Stimulated activated CD8-positive, alpha-beta memory T cell treated with anti-CD3 and anti-CD28 coated beads, Interleukin-12 subunit alpha, Interleukin-12 subunit beta, amount 100 ng/mL, for 1 hour (primary cell): ENCODE results near the gene TCF4.

Source experiments
- DNase-seq: peaks from one replicate; pipeline ENCODE4 v3.0.0-alpha.2; 2020; ENCODE audit warnings: low read depth

The TCF4 gene

GRCh38 chr18:55289775-55290174 is 298.2 kb downstream of the TCF4 start:
- DNase-seq, result no peak

DNA sequence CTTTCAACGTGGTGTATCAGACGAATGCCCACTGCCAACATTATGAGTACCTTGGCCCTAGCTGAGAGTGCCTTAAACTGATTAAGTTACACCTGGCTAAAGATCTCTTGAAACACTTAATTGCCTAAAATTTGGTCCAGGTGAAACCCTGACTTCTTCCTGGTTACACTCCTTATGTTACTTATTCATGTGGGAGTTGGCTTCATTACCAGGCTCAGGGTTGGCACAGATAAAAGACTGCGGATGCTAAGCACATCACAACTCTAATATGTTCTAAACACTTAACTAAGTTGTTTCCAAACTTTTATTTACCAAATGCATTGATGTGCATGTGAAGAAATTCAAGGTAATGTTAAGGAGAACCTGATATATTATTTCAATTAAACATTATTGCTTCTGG is 298.9 kb downstream of the TCF4 start:
- no peak for DNase-seq

DNA sequence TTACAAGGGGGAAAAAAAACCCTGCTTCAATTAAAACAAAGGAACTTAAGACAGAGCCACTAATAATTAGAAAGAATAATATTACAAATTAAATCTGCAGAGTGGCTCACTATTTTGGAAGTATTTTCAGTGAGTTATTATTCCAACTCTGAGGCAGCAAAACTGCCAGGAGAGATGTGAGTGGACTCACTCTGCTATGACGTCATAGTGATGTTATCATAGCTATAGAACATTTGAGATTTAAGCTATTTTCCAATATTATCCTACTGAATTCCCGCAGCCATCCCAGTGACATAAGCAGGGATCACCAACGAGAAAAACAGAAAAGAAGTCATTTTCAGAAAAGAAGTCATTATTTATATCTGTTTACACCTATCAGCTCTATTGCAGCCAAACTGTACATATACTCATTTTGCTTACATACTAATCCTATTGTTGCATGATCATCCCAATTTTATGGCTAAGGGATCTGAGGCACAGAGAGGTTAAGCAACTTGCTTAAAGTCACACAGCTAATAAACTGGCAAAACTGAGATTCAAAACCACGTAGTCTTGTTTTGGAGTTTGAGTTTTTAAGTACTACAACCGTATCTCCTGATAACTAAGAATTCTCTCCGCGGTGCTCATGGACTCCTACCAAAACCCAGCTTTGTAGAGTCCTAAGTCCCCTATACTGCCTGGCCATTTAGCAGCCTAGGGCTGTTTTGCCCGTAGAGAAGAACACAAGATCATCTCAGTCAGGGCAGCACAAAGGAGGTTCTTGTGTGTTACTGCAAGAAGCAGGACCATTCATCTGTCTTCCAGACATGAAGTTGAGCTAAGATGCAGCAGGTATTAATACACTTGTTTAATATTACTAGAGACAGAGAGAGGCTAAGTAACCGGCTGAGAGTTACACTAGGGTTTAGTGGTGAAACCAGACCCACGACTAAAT is 299.8 kb downstream of the TCF4 start:
- no peak for DNase-seq

- DNase-seq, result no peak
These were observed 300.7 kb downstream of the TCF4 start for GRCh38 chr18:55287149-55287806.

DNA sequence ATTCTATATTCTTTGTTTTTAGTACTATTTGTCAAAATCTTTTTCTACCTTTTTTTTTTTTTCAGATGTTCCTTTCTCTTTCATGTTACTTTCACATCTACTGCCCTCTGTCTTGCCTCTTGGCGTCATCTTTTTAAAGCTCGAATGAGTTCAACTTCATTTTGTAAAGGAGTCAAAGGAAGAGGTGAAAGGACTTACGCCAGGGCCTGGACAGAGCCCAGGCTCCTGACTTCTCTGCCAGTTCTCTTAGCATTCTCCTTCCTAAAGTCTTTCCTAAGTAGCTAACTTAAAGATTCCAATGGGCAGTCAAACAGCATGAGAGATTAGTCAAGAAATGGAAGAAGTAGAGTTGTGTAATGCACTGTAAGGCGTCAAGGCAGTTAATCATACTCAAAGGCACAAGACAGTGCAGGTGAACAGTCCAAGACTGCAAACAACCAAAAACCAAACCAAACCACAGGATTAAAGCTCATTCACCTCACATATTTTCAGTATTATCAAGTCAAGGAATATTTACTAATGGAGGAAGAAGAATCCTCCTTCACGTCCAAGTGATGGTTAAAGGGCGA is 301.7 kb downstream of the TCF4 start:
- no peak for DNase-seq

GRCh38 chr18:55284614-55285013 is 303.4 kb downstream of the TCF4 start:
- DNase-seq, result no peak

- no peak for DNase-seq
These were observed 304.7 kb downstream of the TCF4 start for GRCh38 chr18:55283309-55283708.

DNA sequence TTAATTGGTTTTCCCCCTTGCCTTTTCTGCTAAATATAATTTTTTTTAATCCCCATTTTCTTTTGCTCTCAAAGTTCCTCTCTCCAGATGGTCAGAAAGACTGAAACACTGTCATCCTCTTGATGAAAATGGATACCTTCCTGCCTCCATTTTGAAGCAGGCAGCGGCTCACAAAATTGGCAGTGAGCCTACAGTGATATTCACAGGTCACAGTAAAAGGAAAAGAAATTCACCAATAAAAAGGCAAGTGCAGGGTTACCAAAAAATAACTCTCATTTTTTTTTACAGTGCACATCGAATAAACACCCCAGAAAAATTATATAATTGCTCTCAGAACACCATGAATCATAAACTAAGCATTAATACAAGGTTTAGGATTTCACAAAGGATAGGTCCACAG is 307.5 kb downstream of the TCF4 start:
- DNase-seq, result no peak

DNA sequence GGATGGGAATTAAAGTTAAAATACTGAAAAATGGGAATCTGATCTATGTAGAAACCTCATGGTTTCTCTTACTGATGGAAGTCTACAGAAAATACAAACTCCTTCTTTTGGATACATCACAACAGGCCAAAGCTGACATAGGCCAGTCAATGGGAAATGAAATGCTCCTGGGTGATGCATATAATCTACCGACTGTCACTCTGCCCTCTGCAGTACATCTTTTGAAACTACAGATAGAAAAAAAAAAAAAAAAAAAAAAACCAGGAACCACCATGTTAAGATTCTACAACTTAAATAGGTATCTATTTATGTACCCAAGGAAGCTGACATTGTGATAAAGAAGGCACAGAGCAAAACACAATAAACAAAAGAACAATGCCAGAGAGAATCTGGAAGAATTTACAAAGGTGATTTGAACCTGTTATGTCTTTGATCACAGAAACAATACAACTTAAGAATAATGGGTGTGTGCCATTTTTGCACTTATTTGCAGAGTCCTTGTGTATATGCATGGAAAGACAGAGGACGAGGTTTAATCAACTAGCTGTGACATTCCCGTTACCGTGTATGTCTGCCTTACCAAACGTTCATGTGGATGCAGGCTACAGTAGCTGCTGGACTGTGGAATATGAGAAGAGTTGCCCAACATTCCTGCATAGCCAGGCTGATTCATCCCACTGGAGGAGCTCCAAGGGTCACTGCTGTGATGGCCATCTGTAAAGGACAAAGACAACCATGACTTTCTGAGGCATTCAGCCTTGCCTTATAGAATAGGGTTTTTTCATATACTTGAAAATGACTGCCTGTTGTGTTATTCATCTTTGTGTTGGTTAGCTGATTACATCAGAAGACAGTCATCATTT is 312.7 kb downstream of the TCF4 start:
- DNase-seq, result no peak

DNA sequence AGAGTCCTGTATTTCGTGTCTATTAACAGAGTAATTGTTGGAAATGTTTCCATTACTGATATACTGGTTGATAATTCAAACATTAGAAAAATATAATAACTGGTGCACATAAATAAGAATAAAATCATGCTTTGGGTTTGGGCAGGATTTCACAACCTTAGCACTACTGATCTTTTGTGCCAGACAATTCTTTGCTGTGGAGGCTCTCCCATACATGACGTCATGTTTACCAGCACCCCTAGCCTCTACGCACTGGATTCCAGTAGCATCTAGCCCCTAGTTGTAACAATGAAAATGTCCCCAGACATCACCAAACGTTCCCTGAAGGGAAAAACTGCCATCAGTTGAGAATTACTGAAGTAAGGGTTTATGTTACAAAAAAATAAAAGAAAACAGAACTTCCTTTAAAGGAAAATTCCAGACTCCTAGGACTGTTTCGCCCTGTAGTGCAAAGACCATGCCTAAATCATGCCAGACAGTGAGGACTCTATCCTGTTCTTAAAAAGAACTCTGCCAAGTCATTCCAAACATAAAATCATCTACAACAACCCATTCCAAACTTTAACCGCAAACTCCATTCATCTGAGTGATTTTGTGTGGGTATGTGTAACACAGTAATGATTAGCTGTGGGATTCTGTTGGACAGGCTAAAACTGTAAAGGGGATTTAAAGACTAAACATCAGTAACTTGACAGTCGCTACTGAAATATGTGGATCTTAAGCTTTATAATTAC is 315.3 kb downstream of the TCF4 start:
- DNase-seq, result no peak

DNA sequence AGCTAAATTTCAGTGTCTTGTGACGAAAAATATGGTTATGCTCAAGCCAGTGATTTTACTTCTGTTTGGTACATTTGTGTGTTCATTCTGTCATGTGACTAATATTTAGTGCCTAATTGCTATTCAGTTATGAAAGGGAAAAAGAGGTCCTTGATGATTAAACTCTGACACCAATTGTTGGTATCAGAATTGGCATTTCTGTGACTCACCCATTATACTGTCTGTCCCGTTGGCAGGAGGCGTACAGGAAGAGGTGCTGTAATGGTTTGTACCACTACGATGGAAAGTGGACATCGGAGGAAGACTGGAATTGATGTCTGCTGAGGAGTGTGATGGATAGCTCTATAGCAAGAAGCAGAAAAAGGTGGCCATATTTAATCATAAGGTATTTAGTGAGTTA is 318.4 kb downstream of the TCF4 start:
- no peak for DNase-seq

- DNase-seq, result no peak
These were observed 319.2 kb downstream of the TCF4 start for GRCh38 chr18:55268628-55269275.

GRCh38 chr18:55268151-55268601 is 319.8 kb downstream of the TCF4 start:
- DNase-seq, result no peak

- no peak for DNase-seq
These were observed 321.0 kb downstream of the TCF4 start for GRCh38 chr18:55266981-55267380.

DNA sequence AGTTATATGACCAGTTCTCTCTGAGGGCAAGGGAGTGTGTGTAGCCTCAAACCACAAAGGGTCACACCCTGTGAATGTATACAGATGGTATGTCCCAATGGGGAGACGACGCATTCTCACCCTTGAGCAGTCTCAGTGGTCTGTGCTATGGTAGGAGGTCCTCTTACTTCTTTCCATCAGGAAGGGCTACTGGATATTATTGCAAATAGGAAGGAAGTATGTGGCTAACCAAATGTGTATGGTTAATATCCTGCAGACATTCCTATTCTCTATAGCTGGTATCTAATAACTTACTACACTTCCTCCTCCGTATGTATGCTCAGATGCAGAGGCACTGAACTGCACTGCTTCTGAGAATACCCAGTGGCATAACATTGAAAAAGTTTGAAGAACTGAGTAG is 322.0 kb downstream of the TCF4 start:
- DNase-seq, result no peak

- no peak for DNase-seq
These were observed 322.8 kb downstream of the TCF4 start for GRCh38 chr18:55265130-55265675.

DNA sequence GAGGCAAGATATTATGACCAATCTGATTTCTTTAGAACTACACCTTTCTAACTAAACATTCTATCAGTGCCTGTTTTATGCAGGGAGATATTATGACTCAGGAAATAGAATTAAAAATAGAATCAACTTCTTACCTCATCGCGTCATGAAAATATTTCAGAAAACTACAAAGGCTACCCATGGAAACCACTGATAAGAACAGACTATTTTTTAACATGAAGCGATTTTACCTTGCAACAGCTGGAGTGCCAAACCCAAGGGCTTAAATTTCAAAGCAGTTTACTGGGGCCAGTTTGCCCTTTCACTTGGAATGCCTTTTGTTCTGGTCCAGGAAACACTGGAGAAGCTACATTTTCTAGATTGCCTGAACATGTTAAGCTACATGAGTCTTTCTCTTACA is 323.9 kb downstream of the TCF4 start:
- DNase-seq, result no peak

GRCh38 chr18:55262021-55262560 is 325.9 kb downstream of the TCF4 start:
- DNase-seq, result no peak

GRCh38 chr18:55261253-55261652 is 326.7 kb downstream of the TCF4 start:
- DNase-seq, result no peak

DNA sequence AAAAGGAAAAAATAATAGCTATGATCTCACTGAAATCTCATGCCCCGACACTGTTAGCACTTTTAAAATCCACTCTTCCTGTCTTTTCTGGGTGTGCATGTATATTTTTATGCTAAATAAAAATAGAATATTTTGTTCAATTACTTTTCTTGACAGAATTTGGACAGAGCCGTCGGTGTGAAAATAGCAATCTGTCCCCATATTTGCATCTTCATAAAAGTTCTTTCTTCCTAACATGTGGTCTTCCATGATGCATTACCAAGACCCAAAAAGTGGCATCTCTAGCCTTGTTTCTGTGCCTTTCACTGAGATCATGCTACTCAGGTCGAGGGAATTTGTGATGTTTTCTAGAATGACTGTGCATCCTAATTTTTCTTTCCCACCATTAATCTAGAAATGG is 329.9 kb downstream of the TCF4 start:
- no peak for DNase-seq
